Fibroblast of villous mesenchyme (primary cell): ENCODE measurements around the gene TNFRSF8. TPM values are rescaled to one million over a fixed set of nuclear protein-coding genes. Genes with fewer than 3 reads are reported as not detected.

Experiments
- DNase-seq: peaks from one replicate; pipeline ENCODE4 v3.0.0-alpha.2; 2010; ENCODE audit warnings: low read depth
- H3K4me3 ChIP-seq: 2 replicates; pipeline ENCODE4 v1.5.1; 2011; ENCODE audit warnings: low read depth, mild to moderate bottlenecking, low read length
- CTCF ChIP-seq: IDR thresholded peaks from 2 replicates; pipeline ENCODE4 v1.5.1; 2012; ENCODE audit warnings: low read depth, mild to moderate bottlenecking, low read length; ENCODE audit not compliant: insufficient read depth
- total RNA-seq: library from RNA; depleted of rRNA; stranded (reverse); fragments of >200 nt; gene quantifications from 2 replicates; pipeline ENCODE4 v1.2.3, GENCODE V29; 2012

TNFRSF8 gene
- total RNA-seq, 1 donor: 0.86 TPM

DNA sequence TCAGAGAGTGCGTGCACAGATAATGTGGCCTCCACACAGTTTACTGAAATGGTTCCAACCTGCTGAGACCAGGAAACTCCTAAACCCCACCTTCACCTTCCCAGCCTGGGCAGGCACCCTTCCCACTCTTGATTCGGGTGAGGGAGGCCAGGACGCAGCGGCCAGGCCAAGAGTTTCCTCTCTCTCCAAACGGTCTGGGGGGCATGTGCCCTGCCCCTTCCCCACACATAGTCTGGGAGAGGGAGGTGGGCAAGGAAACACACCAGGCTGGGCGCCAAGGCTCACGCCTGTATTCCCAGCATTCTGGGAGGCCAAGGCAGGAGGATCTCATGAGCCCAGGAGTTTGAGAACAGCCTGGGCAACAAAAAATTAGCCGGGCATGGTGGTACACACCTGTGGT lies 9.6 kb downstream of the TNFRSF8 start:
- TF ChIP-seq CTCF: no peak
- H3K4me3 ChIP-seq: no peak overlapping the region
- no peak for DNase-seq

DNA sequence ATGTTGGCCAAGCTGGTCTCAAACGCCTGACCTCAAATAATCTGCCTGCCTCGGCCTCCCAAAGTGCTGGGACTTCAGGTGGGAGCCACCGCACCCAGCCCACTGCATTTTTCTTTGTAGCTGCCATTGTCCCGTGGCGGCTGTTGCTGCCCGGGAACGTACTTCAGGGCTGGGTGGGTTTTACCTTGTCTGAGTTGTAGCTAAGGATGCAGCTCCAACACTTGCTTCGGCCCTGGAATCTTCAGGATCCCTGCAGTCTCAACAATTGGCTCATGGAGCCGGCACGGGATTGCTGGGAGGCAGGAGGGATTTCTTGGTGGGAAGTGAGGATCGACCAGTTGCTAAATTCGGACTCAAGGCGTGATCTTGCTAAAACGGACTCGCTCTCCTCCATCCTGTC lies 10.7 kb downstream of the TNFRSF8 start:
- no peak for DNase-seq
- no peak overlapping the region for H3K4me3 ChIP-seq
- TF ChIP-seq CTCF: no peak

- peak; percentile 98 for DNase-seq
- no peak overlapping the region for H3K4me3 ChIP-seq
- TF ChIP-seq CTCF: no peak
Observed at GRCh38 chr1:12075195-12076114, 12.4 kb downstream of the TNFRSF8 start.

- H3K4me3 ChIP-seq: no peak overlapping the region
- DNase-seq: no peak
- TF ChIP-seq CTCF: no peak
Observed at GRCh38 chr1:12076425-12077005, 13.4 kb downstream of the TNFRSF8 start.

DNA sequence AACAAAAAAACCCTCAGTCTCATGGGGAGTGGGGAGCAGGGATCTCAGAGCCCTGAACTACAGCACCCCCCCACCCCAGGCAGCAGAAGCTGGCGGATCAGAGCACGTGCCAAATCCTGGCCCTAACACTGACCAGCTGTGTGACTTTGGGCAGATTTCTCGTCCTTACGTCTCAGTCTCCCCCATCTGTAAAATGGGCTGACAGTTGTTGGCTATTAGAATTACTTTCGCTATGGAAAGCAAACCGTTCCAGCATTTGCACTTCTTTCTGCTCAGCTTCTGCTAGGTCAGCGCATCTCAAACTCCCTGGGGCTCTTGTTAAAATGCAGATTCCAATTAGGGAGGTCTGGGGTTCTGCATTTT lies 15.5 kb downstream of the TNFRSF8 start:
- DNase-seq: no peak
- TF ChIP-seq CTCF: no peak
- no peak overlapping the region for H3K4me3 ChIP-seq

- peak; percentile 58 for DNase-seq
- peak; percentile 71 for TF ChIP-seq CTCF
- no peak overlapping the region for H3K4me3 ChIP-seq
Observed at GRCh38 chr1:12078938-12079861, 16.1 kb downstream of the TNFRSF8 start.
